GM21528 (cell line): ENCODE results near the gene TIE1.

Source experiments
- ATAC-seq: cut with Tn5 transposase; IDR thresholded peaks from one replicate; pipeline ENCODE4 v1.9.1; 2021; ENCODE audit warnings: mild to moderate bottlenecking, moderate library complexity; ENCODE audit not compliant: unreplicated experiment, low FRiP score

TIE1 gene

GRCh38 chr1:43300378-43301094 lies at the start of gene TIE1:
Gene TIE1, plus strand, starts transcription at chr1:43300982. Its CDS starts 90 bp downstream, at chr1:43301072.
- ATAC-seq: no peak

- ATAC-seq: no peak
Measured at GRCh38 chr1:43251024-43251423, 49.8 kb upstream of the TIE1 start.

DNA sequence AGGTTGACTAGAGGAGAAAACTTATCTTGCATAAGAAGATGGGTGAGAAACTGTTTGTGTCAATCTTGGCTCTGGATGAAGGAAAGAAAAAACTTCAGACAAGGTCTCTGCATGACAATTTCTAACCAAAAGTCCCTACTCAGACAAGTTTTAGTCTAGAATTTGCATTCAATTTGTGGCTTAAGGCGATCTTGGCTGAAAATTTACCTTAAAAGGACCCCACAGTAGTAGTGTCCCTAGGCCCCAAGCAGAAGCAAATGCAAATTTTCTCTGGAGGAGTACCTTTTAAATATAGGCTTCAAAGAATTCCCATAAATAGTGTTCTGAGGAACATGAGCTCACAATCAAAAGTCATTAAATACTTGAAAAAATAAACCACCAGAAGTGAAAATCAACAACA lies 48.6 kb upstream of the TIE1 start:
- ATAC-seq: no peak

- ATAC-seq: no peak
Measured at GRCh38 chr1:43253173-43253572, 47.6 kb upstream of the TIE1 start.

DNA sequence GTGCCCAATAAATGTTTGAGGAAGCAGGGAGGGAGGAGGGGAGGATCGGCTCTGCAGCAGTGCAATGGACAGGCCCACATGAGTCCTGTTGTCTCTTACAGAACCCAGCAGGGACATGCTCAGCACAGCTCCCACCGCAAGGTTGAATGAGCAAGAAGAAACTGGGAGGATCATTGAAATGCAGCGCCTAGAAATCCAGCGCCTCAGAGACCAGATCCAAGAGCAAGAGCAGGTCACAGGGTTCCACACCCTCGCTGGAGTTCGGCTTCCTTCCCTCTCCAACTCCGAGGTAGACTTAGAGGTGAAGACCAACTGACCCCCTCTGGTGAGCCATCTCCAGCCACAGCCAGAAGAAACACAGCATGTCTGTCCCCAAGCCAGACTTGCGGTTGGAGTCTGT lies 46.9 kb upstream of the TIE1 start:
- no peak for ATAC-seq

DNA sequence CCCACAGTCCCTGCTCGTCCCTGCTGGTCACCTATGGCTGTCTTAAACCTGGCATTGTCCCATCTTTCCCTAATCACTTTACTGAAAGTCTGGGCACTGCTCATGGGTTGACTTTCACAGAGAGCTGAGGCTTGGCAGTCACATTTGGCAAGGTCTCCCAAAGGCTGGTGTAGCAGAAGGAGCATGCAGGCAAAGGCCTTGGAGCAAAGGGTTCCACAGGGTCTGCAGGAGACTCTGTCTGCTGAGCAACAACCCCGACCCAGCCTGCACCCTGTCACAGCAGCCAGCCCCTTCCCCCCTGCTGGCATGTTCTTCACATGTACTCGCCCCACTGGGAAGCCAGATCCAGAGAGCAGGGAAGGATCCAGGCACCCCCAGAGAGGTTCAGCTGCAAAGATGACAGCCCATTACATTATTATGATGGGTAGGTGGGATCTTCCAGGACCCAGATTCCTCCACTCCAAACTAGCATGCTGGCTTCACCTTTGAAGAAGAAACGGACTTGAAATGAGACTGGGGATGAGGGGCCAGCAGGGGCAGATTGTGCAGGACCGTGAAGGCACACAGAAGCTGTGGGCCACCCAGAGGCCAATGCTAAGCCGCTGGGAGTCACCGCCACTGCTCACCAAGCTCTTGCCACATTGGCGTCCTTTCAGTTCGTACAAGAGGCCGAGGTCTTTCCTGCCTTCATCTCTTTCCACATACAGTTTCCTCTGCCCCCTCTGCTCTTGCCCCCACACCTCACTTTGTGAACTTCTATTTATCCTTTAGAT lies 45.2 kb upstream of the TIE1 start:
- ATAC-seq: no peak

DNA sequence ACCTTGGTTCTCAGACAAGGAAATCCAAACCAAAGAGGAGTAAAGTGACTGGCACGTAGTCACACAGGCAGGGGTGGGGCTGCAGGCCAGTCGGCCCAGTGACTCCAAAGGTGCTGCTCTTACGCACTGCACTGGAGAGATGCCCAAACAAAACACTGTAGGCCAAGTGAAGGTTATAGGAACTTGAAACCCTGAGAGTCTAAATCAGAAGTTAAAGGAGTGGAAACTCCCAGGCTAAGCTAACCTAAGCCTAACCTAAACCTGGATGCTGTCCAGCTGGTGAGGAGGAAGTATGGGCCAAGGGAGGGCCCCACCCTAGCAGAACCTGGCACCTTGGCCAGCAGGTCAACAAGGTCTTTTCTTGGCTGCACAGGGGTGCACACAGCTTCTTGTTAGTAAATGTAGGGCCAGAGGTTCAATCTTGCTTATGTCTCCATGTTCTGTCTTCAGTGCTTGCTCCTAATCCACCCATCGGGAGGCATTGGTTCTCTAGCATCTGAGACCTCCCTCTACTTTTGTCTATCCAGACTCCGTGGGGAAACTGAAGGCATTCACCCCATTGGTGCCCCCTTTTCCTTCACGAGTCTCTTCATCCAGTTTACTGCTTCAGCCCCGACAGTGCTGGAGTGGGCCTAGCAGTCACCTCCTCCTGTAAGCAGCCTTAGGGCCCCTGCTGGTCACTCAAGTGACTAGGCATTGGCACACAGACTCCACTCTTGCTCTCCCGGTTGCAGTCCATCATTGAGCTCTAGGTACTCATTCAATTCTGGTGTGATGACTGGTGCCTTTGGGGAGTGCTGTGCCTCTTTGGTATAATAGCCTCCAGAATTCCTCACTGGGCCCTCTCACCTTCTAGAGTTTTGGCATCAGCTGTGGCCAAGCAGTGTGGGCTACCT lies 43.9 kb upstream of the TIE1 start:
- ATAC-seq: no peak

DNA sequence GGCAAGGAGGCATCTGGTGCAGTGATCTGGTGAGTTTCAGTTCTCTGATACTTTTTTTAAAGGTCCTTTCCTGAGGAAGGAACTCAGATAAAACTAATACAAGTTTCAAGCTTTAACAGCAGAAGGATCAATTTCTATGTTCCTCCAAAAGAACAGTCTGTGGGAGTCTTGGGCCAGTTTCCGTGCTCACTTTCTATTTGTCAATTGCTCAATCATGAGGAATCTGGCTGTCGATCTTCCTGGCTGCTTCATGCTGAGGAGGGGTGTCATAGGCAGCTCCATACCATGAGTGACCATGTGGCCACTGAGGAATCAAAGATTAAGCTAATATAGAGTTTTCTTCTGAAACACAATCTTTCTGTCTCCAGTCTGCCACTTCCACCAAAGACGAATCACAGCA lies 42.4 kb upstream of the TIE1 start:
- no peak for ATAC-seq

GRCh38 chr1:43265431-43265830 lies 35.4 kb upstream of the TIE1 start:
- ATAC-seq: no peak

GRCh38 chr1:43266881-43267280 lies 33.9 kb upstream of the TIE1 start:
- no peak for ATAC-seq

DNA sequence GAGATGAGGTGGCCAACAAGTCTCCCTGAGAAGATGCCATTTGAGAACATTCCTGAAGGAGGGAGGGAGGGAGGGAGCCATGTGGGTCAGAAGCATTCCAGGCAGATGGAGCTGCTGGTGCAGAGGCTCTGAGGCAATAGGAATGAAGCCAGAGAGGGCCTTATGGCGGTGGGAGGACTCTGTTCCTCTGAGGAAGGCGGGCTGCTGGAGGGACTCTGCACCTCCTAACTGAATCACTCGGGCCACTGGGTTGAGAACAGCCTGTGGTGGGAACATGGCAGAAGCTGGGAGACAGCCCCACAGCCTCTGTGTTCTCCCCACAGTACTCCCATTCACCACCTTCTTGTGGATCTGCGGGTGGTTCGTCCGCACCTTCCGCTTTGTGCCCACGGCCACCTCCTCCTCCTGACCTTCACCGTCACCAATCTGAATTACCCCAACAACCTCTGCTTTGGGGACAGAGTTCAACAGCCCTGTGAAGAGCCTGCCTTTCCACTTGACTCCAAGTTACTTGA lies 33.4 kb upstream of the TIE1 start:
- no peak for ATAC-seq

DNA sequence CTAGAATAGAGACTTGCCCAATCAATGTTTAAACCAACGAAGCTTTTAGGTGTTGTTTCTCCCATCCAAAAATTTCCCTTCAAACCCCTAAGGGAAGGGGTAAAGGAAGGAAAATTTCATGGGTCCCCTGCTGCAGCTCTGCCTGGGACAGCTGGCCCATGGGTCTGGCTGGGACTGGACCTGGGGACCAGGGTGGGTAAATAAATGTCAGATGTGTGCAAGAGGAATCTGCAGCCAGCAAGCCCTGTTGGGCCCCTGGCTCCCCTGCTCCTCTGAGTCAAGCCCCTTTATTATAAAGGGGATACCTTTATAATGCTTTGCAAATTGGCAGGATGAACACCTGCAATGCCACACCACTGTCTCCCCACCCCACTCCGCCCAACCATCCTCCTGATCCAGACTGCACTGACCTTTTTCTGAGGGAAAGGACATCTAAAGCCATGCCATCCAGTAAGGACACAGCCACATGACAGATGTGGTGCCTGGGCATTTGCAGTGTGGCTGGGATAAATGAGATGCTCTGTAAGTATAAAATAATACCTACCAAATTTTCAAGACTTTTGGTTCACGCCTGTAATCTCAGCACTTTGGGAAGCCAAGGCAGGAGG lies 32.9 kb upstream of the TIE1 start:
- no peak for ATAC-seq

GRCh38 chr1:43269627-43270375 lies 31.0 kb upstream of the TIE1 start, which contains the start of gene TMEM125:
Gene TMEM125, plus strand, starts transcription at chr1:43269983. Its CDS starts 2,740 bp downstream, at chr1:43272723.
- ATAC-seq: no peak

GRCh38 chr1:43270421-43271095 lies 30.2 kb upstream of the TIE1 start:
- no peak for ATAC-seq

- ATAC-seq: no peak
Measured at GRCh38 chr1:43271186-43272118, 29.3 kb upstream of the TIE1 start.

DNA sequence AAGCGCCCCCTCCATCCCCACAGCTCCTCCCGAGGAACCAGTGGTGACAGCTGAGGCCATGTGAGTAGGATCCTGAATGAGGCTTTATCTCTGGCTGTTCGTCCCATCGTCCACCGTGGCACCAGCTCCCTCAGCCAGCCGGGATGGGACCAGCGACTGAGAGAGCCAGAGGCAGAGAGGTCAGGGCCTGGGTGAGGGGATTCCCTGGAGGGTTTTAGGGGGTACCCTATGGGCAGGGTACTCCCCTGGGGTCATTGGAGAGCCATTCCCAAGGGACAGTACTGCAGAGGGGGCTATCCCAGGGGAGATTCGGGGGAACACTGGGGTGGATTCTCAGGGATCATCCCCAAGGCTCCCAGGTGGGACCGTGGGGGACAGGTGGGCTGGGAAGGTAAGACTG lies 28.6 kb upstream of the TIE1 start:
- no peak for ATAC-seq

- ATAC-seq: no peak
Measured at GRCh38 chr1:43272576-43273571, 27.9 kb upstream of the TIE1 start.
